Stomach (tissue), 9 donors: ENCODE data around the gene CHM. TPM values are rescaled to one million over a fixed set of nuclear protein-coding genes. Genes with fewer than 3 reads are reported as not detected.
"Not testable (repeated sequence)": the region's sequence is repeated elsewhere in the genome, so short reads cannot be mapped to it uniquely, and the experiment has no call there.

Experiments used
- DNase-seq, 2 donors: peaks; one replicate each; pipeline versions ENCODE4 v3.0.0 to v3.0.0-alpha.2; 2013 to 2019
- H3K27ac ChIP-seq, 5 donors: fragments of 200-600 bp in 4 of 5; sonication (generic) in 4 of 5; one replicate each; pipeline ENCODE4 v1.5.1; 2013 to 2019; ENCODE audit warnings: mild to moderate bottlenecking in 1 of 5, moderate library complexity in 1 of 5
- H3K27me3 ChIP-seq, 3 donors: fragments of 200-600 bp; sonication (generic); one replicate each; pipeline ENCODE4 v1.5.1; 2017 to 2019; ENCODE audit warnings: mixed run types in 1 of 3
- H3K36me3 ChIP-seq, 4 donors: fragments of 200-600 bp; sonication (generic); 1 replicate in 3 of 4; 2 replicates in 1 of 4; pipeline ENCODE4 v1.5.1; 2016 to 2019
- H3K4me1 ChIP-seq, 4 donors: fragments of 200-600 bp; sonication (generic); one replicate each; pipeline ENCODE4 v1.5.1; 2016 to 2019
- H3K4me3 ChIP-seq, 4 donors: fragments of 200-600 bp; sonication (generic) in 3 of 4; one replicate each; pipeline ENCODE4 v1.5.1; 2016 to 2019; ENCODE audit warnings: mild to moderate bottlenecking in 1 of 4
- H3K9me3 ChIP-seq, 4 donors: fragments of 200-600 bp; sonication (generic); one replicate each; pipeline ENCODE4 v1.5.1; 2016 to 2019
- CTCF ChIP-seq, 7 experiments: fragments of 450-650 bp in 4 of 7; fragments of 200-600 bp in 3 of 7; sonication (generic) in 3 of 7; IDR thresholded peaks; one replicate each; pipeline ENCODE4 v1.5.1; 2016 to 2019; ENCODE audit warnings: antibody characterized with exemption in 7 of 7, control low read depth in 2 of 7, mild to moderate bottlenecking in 1 of 7
- EP300 ChIP-seq: sonication (generic); formaldehyde crosslinking; IDR thresholded peaks from one replicate; pipeline ENCODE4 v1.6.1; 2017; ENCODE audit warnings: antibody characterized with exemption
- POLR2A ChIP-seq, 4 donors: fragments of 450-650 bp; IDR thresholded peaks; one replicate each; pipeline ENCODE4 v1.6.1; 2016; ENCODE audit warnings: antibody characterized with exemption in 4 of 4, control low read depth in 2 of 4, mild to moderate bottlenecking in 1 of 4, moderate library complexity in 1 of 4
- POLR2AphosphoS5 ChIP-seq, 3 donors: sonication (generic); formaldehyde crosslinking; IDR thresholded peaks; one replicate each; pipeline ENCODE4 v1.6.1; 2016; ENCODE audit warnings: antibody characterized with exemption in 3 of 3
- WGBS, 5 donors: extraction: QIAGEN DNeasy Blood & Tissue Kit in 3 of 5; methylation state at CpG; one replicate each; pipeline versions ENCODE4 v1.1.5 to v1.1.7; 2013 to 2018; 5-methylcytosine and 5-hydroxymethylcytosine counted together
- intact Hi-C: fragments of 100-400 bp; cut with DNase I; formaldehyde crosslinking; loops from one replicate; pipeline ENCODE4 v1.15.1; 2023; ENCODE audit warnings: low total_unique reads
- polyA plus RNA-seq, 3 donors: library from polyadenylated mRNA; stranded (reverse); fragments of 200-250 nt; gene quantifications; one replicate each; pipeline ENCODE4 v1.2.3, GENCODE V29; 2013
- total RNA-seq, 5 donors: library from RNA; depleted of rRNA; stranded (reverse); fragments of >200 nt; gene quantifications; one replicate each; pipeline versions ENCODE4 v1.1.0 to v1.2.3, GENCODE V29; 2014 to 2016
- donor health status: healthy with polysubstance abuse.
- donor health status: Bipolar disorder and iron deficiency.
- donor health status: healthy.

Gene CHM
- total and polyA plus RNA-seq, 8 donors, result 0.58 to 31.0 (median 9.1) TPM

- no peaks in the 10 kb centered on the region for H3K27me3 ChIP-seq
Measured at GRCh38 chrX:86033385-86033784, 14.0 kb downstream of the CHM start.

GRCh38 chrX:86028681-86029080, 18.7 kb downstream of the CHM start:
- WGBS, 5 donors, result 55 to 68% (median 63%) methylated on average over 2 of the region's 2 CpGs

More at GRCh38 chrX:86033385-86033784, 14.0 kb downstream of the CHM start:
- H3K4me1 ChIP-seq, result peaks cover 0 to 10% (median 0%) of the 10 kb centered on the region in 4 donors
- intact Hi-C loops, result no loop called here
- no peak for TF ChIP-seq POLR2AphosphoS5 (IDR thresholded peaks at IDR 0.05)
- TF ChIP-seq CTCF (IDR thresholded peaks at IDR 0.05), result no peak
- no peak overlapping the region for H3K27ac ChIP-seq
- H3K4me3 ChIP-seq, result no peak overlapping the region
- DNase-seq, result no peak
- H3K36me3 ChIP-seq, result no peaks in the 10 kb centered on the region
- H3K9me3 ChIP-seq, result no peaks in the 10 kb centered on the region

GRCh38 chrX:86023811-86024210, 23.5 kb downstream of the CHM start:
- H3K27me3 ChIP-seq, result no peaks in the 10 kb centered on the region
- DNase-seq, result no peak
- TF ChIP-seq POLR2A (IDR thresholded peaks at IDR 0.05) (no peak), POLR2AphosphoS5 (IDR thresholded peaks at IDR 0.05) (no peak), EP300 (no peak)
- peaks cover 0 to 5% (median 0%) of the 10 kb centered on the region in 4 donors for H3K36me3 ChIP-seq
- intact Hi-C loops, result no loop called here
- no peaks in the 10 kb centered on the region for H3K9me3 ChIP-seq
- no peak overlapping the region for H3K4me3 ChIP-seq
- no peaks in the 10 kb centered on the region for H3K4me1 ChIP-seq
- no peak overlapping the region for H3K27ac ChIP-seq

More at GRCh38 chrX:86028681-86029080, 18.7 kb downstream of the CHM start:
- Histone ChIP-seq H3K4me3 (no peak overlapping the region), H3K9me3 (no peaks in the 10 kb centered on the region), H3K27ac (no peak overlapping the region), H3K27me3 (no peaks in the 10 kb centered on the region), H3K36me3 (peaks cover 0 to 5% (median 0%) of the 10 kb centered on the region in 4 donors), H3K4me1 (peaks cover 0 to 10% (median 0%) of the 10 kb centered on the region in 4 donors)
- TF ChIP-seq EP300, result no peak
- no peak for TF ChIP-seq POLR2A (IDR thresholded peaks at IDR 0.05)
- TF ChIP-seq POLR2AphosphoS5 (IDR thresholded peaks at IDR 0.05), result no peak
- no peak for TF ChIP-seq CTCF (IDR thresholded peaks at IDR 0.05)
- intact Hi-C loops, result no loop called here
- DNase-seq, result no peak

GRCh38 chrX:86021652-86022289, 25.6 kb downstream of the CHM start:
- Histone ChIP-seq H3K4me1 (no peaks in the 10 kb centered on the region), H3K27me3 (no peaks in the 10 kb centered on the region), H3K36me3 (peaks cover 0 to 5% (median 0%) of the 10 kb centered on the region in 4 donors), H3K4me3 (no peak overlapping the region), H3K9me3 (no peaks in the 10 kb centered on the region), H3K27ac (no peak overlapping the region)
- TF ChIP-seq CTCF (IDR thresholded peaks at IDR 0.05) (no peak), POLR2A (IDR thresholded peaks at IDR 0.05) (no peak), POLR2AphosphoS5 (IDR thresholded peaks at IDR 0.05) (no peak), EP300 (no peak)
- intact Hi-C loops, result no loop called here
- no peak for DNase-seq

- intact Hi-C loops, result no loop called here
- DNase-seq, result no peak
- Histone ChIP-seq H3K27me3 (no peaks in the 10 kb centered on the region), H3K36me3 (no peaks in the 10 kb centered on the region), H3K4me3 (no peak overlapping the region), H3K9me3 (no peaks in the 10 kb centered on the region), H3K4me1 (peaks cover 0 to 13% (median 3%) of the 10 kb centered on the region in 4 donors), H3K27ac (no peak overlapping the region)
- 77 to 100% (median 93%) methylated on average over 2 to 4 of the region's 4 CpGs for WGBS, 5 donors
- TF ChIP-seq POLR2AphosphoS5 (IDR thresholded peaks at IDR 0.05), result no peak
- no peak for TF ChIP-seq EP300
- no peak for TF ChIP-seq POLR2A (IDR thresholded peaks at IDR 0.05)
- no peak for TF ChIP-seq CTCF (IDR thresholded peaks at IDR 0.05)
Measured at GRCh38 chrX:86016139-86016538, 31.2 kb downstream of the CHM start.

- H3K4me1 ChIP-seq, result peaks cover 0 to 13% (median 3%) of the 10 kb centered on the region in 4 donors
- H3K36me3 ChIP-seq, H3K4me3 ChIP-seq, H3K27me3 ChIP-seq, DNase-seq, H3K27ac ChIP-seq, H3K9me3 ChIP-seq, intact Hi-C loops: not testable (repeated sequence)
- 73 to 89% (median 85%) methylated on average over 4 of the region's 4 CpGs for WGBS, 5 donors
Measured at GRCh38 chrX:86014959-86015358, 32.4 kb downstream of the CHM start.
